Measurements from ENCODE around the gene DBH. TPM values are rescaled to one million over a fixed set of nuclear protein-coding genes. Genes with fewer than 3 reads are reported as not detected.

The DBH gene
- total RNA-seq, 3 donors from 2014 or later (not counting 1 experiment from before 2014, with no cell fraction given) = not detected

DNA sequence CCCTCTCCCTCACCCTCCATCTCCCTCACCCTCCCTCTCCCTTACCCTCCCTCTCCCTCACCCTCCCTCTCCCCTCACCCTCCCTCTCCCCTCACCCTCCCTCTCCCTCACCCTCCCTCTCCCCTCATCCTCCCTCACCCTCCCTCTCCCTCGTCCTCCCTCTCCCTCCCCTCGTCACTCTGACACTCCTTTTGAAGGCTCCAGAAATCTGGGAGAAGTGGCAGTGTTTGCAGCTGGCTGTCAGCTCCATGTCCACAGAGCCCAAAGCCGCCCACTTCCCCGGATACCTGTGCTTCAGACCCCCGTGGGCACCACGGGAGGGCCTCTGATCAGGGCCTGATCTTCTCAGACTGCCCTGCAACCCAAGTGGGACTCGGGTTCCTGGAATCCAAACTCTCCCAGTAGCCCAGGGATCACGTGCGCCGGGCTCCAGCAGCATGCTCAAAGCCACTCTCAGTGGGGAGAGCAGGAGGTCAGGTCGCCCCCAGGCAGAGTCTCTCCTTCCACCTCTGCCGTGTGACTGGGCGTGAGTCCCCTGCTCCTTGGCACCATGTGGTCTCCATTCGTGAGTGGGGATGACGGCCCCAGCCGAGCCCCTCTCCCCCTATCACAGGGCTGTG lies 33.1 kb downstream of the DBH start:
- Mint-ChIP-seq H3K27ac (no peak overlapping the region), H3K27me3 (ENCODE audit: low read depth in 2 of 2) (no peaks in the 10 kb centered on the region), H3K9me3 (no peaks in the 10 kb centered on the region), H3K36me3 (no peaks in the 10 kb centered on the region), H3K4me3 (no peak overlapping the region), H3K4me1 (no peaks in the 10 kb centered on the region)
- TF ChIP-seq, protein P1, sequence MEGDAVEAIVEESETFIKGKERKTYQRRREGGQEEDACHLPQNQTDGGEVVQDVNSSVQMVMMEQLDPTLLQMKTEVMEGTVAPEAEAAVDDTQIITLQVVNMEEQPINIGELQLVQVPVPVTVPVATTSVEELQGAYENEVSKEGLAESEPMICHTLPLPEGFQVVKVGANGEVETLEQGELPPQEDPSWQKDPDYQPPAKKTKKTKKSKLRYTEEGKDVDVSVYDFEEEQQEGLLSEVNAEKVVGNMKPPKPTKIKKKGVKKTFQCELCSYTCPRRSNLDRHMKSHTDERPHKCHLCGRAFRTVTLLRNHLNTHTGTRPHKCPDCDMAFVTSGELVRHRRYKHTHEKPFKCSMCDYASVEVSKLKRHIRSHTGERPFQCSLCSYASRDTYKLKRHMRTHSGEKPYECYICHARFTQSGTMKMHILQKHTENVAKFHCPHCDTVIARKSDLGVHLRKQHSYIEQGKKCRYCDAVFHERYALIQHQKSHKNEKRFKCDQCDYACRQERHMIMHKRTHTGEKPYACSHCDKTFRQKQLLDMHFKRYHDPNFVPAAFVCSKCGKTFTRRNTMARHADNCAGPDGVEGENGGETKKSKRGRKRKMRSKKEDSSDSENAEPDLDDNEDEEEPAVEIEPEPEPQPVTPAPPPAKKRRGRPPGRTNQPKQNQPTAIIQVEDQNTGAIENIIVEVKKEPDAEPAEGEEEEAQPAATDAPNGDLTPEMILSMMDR (IDR thresholded peaks at IDR 0.05) = no peak
- H3K4me1 ChIP-seq (ENCODE audit: control insufficient read depth, insufficient read depth, low read length) = no peaks in the 10 kb centered on the region
- ATAC-seq (no peak), DNase-seq (no peak)
- WGBS (ENCODE audit: insufficient coverage) = 91% methylated on average over 14 of the region's 16 CpGs
- no peaks in the 10 kb centered on the region for H3K9me3 ChIP-seq (ENCODE audit: control insufficient read depth, insufficient read depth, low read length)
- H3K27ac ChIP-seq (ENCODE audit: low read length) = no peak overlapping the region
- no peak overlapping the region for H3K4me3 ChIP-seq (ENCODE audit: low read length)
- no peaks in the 10 kb centered on the region for H3K36me3 ChIP-seq (ENCODE audit: control insufficient read depth, insufficient read depth, low read length)
- no peaks in the 10 kb centered on the region for H3K27me3 ChIP-seq (ENCODE audit: control insufficient read depth, insufficient read depth, low read length)
- intact Hi-C loops (cut with micrococcal nuclease) = no loop called here

DNA sequence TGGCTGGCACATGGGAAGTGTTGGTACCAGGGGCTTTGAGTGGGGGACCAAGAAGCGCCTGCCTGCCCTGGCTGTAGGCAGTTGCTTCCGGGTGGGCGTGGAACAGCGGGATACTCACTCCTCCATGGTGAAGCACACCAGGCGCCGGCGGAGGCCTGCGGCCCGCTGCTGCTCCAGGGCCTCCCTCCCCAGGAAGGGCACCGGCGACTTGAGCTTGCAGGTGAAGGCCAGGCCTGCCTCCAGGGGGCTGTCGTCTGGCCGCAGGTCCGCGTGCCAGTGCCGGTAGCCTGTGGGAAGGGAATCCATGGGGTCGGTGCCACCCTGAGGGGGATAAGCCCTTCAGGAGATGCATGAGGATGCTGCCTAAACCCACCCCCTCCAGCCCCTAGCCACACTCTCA lies 34.3 kb downstream of the DBH start:
- H3K4me3 Mint-ChIP-seq = no peak overlapping the region
- no peaks in the 10 kb centered on the region for H3K27me3 Mint-ChIP-seq (ENCODE audit: low read depth in 2 of 2)
- TF ChIP-seq, protein P1 (IDR thresholded peaks at IDR 0.05) = no peak
- Histone ChIP-seq H3K4me1 (ENCODE audit: control insufficient read depth, insufficient read depth, low read length) (no peaks in the 10 kb centered on the region), H3K4me3 (ENCODE audit: low read length) (no peak overlapping the region), H3K27me3 (ENCODE audit: control insufficient read depth, insufficient read depth, low read length) (no peaks in the 10 kb centered on the region), H3K27ac (ENCODE audit: low read length) (no peak overlapping the region), H3K36me3 (ENCODE audit: control insufficient read depth, insufficient read depth, low read length) (no peaks in the 10 kb centered on the region), H3K9me3 (ENCODE audit: control insufficient read depth, insufficient read depth, low read length) (no peaks in the 10 kb centered on the region)
- H3K9me3 Mint-ChIP-seq = no peaks in the 10 kb centered on the region
- no peaks in the 10 kb centered on the region for H3K36me3 Mint-ChIP-seq
- ATAC-seq (no peak), DNase-seq (no peak)
- no peaks in the 10 kb centered on the region for H3K4me1 Mint-ChIP-seq
- H3K27ac Mint-ChIP-seq = no peak overlapping the region
- intact Hi-C loops (cut with micrococcal nuclease) = no loop called here
- WGBS (ENCODE audit: insufficient coverage) = 97% methylated on average over 17 of the region's 17 CpGs

DNA sequence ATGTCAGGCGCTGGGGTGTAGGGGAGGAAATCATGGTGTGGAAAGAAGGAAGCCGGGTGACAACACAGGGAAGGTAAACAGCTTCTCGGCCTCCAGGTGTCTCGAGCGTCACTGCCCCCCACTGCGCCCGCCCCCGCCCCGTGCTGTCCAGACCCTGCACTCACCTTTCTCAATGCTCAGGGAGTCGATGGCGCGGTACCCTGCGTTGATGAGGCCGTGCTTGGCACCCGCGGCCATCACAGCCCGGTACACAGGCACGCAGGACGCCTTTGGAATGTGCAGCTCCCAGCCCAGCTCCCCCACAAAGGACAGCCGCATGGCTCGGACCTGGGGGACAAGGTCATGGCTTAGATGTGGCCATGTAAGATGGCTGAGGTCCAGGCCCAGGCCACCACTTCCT lies 35.2 kb downstream of the DBH start:
- no peaks in the 10 kb centered on the region for H3K36me3 Mint-ChIP-seq
- intact Hi-C loops (cut with micrococcal nuclease) = no loop called here
- no peak for ATAC-seq

More for the DNA sequence above, 35.2 kb downstream of the DBH start:
- H3K27ac Mint-ChIP-seq = no peak overlapping the region
- H3K27me3 Mint-ChIP-seq (ENCODE audit: low read depth in 2 of 2) = no peaks in the 10 kb centered on the region
- peaks cover 0 to 3% of the 10 kb centered on the region in 2 donors for H3K4me1 Mint-ChIP-seq
- no peak overlapping the region for H3K27ac ChIP-seq (ENCODE audit: low read length)
- H3K4me1 ChIP-seq (ENCODE audit: control insufficient read depth, insufficient read depth, low read length) = peaks cover under 1% of the 10 kb centered on the region
- no peaks in the 10 kb centered on the region for H3K9me3 Mint-ChIP-seq
- 86% methylated on average over 21 of the region's 21 CpGs for WGBS (ENCODE audit: insufficient coverage)
- TF ChIP-seq, protein P1 (IDR thresholded peaks at IDR 0.05) = no peak
- H3K27me3 ChIP-seq (ENCODE audit: control insufficient read depth, insufficient read depth, low read length) = no peaks in the 10 kb centered on the region
- H3K36me3 ChIP-seq (ENCODE audit: control insufficient read depth, insufficient read depth, low read length) = no peaks in the 10 kb centered on the region
- H3K4me3 Mint-ChIP-seq = no peak overlapping the region
- H3K4me3 ChIP-seq (ENCODE audit: low read length) = no peak overlapping the region
- DNase-seq = no peak
- H3K9me3 ChIP-seq (ENCODE audit: control insufficient read depth, insufficient read depth, low read length) = no peaks in the 10 kb centered on the region

All from natural killer cell (primary cell).